CD4-positive, alpha-beta T cell treated with Interleukin-1 beta for 1 hour (primary cell): ENCODE measurements around the gene GGA2.
"Not testable (repeated sequence)": the region's sequence is repeated elsewhere in the genome, so short reads cannot be mapped to it uniquely, and the experiment has no call there.

Source experiments
- DNase-seq, 2 donors: peaks; one replicate each; pipeline ENCODE4 v3.0.0-alpha.2; 2020 to 2022

GGA2 gene

DNA sequence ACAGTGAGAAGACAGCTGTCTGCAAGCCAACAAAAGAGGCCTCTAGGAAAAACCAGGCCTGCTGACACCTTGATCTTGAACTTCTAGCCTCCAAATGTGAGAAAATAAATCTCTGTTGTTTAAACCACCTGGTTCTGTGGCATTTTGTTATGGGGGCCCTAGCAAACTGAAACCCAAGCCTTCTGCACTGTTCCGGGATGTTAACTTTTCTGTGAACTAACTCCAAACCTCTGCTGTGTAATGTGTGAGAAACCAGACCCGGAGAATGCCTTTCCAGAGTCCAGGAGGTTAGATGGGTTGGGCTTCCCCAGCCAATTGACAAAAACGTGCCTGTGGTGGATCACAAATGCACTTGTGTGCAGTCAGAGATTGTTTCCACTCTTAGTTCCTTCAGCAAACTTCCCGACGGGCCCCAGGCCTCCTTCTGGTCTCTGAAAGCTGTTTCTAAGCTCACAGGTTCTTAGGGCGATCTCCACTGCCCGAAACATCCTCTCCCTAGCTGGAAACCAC lies 13.6 kb upstream of the GGA2 start:
- DNase-seq, result no peak

DNA sequence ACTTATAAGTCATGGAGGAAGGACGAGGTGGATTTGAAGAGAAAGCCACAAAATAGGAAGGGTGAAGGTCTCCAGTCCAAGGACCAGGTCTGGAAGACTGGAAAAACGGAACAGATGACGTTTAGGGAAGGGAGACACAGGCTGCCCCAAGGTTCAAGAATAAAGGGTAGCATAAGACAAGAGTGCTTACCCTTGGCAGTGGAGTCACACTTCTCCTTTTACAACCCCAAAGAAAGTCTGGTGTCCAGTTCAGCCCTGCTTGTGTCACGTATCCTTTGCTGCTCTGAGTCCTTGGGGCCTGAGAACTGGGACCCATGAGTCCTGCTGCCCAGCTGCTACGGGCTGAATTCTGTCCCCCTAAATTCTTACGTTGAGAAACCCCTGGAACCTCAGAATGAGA lies 13.0 kb upstream of the GGA2 start:
- no peak for DNase-seq

DNA sequence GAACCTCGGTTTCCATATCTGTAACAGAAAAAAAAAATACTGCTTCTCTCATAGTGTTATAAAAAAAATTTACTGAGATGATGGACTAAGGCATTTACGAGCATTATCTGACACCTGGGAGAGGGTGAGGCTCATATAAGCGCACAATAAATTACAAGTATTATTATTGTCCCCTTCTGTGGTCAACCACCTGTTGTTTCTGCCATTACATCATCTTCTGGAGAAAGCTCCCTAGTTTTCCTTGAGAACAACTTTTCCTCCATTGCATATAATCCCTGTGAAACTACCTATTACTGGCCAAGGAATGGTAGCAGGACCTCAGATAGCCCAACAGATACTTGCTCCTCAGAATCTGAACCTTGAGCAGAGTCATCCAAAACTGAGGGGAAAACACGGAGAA lies 11.7 kb upstream of the GGA2 start:
- DNase-seq, result no peak

DNA sequence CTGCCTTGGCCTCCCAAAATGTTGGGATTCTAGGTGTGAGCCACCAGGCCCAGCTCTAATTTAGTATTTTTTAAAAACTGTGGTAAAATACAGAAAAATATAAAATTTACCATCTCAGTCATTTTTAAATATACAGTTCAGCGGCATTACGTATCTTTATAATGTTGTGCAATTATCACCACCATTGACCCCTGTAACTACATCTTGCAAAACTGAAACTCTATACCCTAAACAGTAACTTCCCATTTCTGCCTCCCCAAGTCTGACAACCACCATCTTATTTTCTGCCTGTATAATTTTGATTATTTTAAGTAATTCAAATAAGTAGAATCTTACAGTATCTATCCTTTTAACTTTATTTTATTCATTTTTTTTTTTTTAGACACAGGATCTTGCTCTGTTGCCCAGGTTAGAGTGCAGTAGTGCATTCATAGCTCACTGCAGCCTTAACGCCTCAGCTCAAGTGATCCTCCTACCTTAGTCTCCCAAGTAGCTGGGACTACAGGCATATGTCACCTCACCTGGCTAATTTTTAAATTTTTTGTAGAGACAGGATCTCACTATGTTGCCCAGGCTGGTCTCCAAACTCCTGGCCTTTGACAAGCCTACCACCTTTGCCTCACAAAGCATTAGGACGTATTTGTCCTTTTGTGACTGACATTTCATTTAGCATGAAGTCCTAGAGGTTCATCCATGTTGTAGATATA lies 10.9 kb upstream of the GGA2 start:
- DNase-seq, result no peak

DNA sequence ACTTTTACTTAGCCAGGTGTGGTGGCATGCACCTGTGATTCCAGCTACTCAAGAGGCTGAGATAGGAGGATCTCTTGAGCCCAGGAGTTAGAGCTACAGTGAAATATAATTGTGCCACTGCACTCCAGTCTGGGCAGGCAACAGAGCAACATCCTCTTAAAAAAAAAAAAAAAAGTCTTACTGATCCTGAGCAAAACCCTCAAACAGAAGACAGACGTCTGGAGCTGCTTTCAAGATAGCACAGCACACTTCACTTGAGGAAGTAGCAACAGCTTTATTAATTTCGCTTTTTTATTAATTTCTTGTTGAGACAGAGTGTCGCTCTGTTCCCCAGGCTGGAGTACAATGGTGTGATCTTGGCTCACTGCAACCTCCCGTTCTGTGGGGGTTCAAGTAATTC lies 10.2 kb upstream of the GGA2 start:
- DNase-seq, result no peak

DNA sequence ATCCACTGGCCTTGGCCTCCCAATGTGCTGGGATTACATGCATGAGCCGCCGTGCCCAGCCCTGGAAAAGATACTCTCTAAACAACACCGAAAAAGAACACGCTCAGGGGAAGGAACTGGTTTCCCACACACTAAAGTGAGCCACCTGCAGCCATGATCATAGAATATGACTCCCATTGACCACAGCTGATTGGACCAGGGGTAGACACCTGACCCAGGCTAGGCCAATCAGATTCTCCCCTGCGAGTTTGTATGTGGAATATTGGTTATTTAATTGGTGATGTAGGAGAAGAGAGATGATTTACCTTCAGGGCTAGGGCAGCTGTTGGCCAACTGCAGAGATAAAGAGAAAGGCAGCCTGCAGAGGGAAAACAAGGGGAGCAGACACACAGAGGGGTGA lies 9.0 kb upstream of the GGA2 start:
- DNase-seq, result no peak

DNA sequence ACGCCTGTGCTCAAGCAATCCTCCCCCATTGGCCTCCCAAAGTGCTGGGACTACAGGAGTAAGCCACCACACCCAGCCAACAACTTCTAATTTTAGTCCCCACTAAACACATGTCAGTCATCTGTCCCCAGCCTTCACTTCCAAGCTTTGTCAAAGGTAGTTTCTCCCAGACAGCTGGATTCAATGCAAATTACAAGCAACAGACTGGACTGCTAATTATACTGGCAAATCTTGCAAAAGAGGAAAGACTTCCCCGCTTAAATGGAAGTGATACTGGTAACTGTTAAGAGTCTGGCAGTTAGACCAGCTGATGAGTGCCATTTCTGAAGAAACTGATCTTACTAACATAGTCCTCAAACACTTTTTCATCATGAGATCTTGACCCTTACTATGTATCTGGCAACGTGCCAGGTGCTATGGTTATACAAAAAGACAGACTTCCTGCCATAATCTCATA lies 8.2 kb upstream of the GGA2 start:
- no peak for DNase-seq

DNA sequence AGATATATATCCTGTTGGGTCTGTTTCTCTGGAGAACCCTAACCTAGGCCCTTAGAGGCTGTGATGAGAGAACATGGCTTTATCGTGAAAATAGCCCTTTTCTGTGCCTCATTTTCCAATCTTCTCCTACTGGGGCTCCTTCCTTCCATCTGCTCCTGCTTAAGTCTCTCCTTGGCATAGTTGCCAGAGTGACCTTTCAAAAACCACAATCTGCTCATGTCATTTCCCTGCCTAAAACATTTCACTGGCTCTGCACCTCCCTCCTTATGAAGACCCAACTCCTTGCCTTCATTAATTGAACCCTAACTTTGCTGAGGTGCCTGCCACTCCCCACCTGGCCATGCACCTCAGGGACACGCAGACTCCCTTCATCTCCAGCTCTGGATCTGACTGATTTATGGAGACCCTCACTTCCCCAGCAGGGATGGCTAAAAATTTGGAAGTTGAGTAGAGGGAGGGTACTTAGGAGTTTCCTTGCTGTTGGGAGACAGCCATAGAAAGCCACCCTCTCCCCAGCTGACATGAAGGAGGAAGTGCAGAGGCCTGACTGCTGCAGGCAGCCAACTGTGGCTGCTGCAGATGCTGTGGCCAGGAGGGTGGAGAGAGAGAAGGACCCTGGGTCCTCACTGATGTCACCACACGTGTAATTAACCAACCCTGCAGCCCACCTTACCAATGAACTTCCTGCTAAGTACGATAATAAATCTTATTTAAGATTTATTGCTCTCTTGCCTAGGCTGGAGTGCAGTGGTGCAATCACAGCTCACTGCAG lies 6.3 kb upstream of the GGA2 start:
- DNase-seq, result peak in 1 of 2 donors; percentile 70

DNA sequence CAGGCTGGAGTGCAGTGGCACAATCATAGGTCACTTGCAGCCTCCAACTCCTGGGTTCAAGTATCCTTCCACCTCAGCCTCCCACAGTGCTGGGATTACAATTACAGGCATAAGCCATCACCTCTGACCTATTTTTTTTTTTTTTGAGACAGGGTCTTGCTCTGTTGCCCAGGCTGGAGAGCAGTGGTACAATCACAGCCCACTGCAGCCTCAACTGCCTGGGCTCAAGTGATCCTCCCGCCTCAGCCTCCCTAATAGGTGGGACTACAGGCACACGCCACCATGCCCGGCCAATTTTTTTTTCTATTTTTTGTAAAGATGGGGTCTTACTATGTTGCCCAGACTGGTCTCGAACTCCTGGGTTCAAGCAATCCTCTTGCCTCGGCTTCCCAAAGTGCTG lies 5.6 kb upstream of the GGA2 start:
- no peak for DNase-seq

DNA sequence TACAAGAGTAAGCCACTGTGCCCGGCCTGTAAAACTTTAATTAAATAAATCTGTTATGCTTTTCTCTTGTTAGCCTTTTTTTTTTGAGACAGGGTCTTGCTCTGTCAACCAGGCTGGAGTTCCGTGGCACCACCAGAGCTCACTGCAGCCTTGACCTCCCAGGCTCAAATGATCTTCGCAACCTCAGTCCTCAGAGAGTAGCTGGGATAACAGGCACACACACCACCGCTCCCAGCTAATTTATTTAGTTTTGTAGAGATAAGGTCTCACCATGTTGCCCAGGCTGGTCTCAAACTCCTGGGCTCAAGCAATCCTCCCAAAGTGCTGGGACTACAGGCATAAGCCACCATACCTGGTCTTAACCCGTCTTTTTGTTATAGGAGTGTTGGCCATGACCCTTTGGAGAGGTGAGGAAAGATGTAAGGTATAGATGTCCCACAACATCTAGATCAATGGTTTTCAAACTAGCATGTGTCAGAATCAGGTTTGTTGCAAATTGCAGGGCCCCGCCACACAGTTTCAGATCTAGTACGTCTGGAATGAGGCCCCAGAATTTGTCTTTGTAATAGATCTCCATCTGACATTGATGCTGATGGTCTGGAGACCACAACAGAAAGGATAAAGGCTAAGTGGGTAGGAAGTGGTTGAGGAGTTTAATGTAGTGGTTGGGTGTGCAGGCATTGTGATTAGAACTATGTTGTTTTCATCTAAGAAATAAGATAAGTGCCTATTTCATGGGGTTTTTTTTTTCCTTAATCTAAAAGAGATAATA lies 4.3 kb upstream of the GGA2 start:
- DNase-seq, result peak in 1 of 2 donors; percentile 51

DNA sequence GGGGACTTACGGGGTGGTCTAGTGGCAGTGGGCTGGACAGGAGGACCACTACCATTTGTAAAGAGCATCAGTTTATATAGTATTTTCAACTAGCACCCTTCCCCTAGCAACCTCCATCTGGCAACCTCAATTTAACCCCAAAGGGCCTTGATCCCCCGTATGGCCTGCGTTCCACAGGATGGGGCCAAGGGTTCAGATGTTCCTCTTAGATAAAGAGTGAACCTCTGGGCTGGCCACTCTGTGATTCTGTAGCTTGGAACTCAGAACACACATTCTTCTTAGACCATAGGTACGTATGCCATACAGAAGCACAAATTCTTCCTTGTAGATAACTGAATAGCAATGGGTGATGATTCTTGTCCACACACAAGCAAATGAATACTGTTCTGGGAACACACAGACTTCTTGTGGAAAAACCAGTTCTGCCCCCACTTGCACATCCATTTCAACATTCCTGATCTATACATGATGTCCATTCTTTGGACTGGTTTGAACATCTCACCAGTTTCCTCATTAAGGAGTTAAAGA lies 1.9 kb upstream of the GGA2 start:
- DNase-seq, result no peak

DNA sequence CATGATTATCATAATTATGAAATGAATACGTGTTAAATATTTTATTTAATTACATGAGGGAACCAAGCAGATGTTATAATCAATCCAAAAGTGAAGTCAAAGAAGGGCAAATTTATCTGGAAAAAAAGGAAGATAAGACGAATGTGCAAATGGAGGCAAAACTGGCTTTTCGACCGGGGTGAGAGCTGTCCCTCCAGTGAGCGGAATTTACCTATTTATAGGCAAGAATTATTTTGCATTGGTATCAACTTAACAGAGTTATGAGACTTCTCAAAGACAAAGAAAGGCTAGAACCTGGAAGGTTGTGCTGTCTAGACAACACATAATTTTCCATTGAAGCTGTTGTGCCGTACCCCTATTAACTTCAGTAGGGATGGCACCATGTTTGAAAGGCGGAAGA lies 1.4 kb upstream of the GGA2 start:
- no peak for DNase-seq

DNA sequence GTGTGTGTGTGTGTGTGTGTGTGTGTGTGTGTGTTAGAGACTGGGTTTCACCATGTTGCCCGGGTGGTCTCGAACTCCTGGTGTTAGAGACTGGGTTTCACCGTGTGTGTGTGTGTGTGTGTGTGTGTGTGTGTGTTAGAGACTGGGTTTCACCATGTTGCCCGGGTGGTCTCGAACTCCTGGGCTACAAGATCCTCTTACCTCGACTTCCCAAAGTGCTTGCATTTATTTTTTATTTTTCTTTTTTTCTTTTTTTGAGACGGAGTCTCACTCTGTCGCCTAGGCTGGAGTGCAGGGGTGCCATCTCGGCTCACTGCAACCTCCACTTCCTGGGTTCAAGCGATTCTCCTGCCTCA lies 599 bp upstream of the GGA2 start:
- DNase-seq, result not testable (repeated sequence)

DNA sequence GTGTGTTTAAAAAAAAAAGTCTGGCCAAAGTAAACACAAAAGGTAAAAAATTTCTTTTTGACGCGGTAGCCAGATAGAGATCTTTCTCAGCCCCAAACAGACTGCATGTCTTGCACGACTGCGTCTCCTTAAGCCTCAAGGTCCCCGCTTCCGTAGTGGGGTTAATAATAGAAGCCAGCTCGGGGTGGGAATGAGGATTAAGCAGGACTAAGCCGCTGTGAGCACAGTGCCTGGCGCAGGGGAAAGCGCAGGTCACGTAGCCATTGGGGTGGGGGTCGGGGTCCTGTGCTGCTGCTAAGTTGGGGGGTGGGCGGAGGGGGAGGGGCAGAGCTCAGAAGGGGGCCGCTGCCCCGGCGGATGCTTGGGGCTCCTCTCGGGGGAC lies 521 bp downstream of the GGA2 start:
- DNase-seq, result peak in 1 of 2 donors; percentile 41

DNA sequence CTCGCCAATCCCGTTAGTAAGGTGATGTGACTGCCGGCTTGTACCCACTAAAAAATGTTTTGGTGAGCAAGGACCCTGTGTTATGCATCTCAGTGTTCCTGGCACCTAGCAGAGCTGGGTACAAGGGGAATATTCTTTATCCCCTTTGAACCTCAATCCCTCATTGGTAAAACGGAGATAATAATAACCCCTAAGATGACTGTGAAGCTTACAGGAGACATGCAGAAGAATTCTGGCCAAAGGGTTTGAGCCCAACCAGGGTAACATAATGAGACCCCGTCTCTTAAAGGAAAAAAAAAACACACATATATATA lies 896 bp downstream of the GGA2 start:
- no peak for DNase-seq

DNA sequence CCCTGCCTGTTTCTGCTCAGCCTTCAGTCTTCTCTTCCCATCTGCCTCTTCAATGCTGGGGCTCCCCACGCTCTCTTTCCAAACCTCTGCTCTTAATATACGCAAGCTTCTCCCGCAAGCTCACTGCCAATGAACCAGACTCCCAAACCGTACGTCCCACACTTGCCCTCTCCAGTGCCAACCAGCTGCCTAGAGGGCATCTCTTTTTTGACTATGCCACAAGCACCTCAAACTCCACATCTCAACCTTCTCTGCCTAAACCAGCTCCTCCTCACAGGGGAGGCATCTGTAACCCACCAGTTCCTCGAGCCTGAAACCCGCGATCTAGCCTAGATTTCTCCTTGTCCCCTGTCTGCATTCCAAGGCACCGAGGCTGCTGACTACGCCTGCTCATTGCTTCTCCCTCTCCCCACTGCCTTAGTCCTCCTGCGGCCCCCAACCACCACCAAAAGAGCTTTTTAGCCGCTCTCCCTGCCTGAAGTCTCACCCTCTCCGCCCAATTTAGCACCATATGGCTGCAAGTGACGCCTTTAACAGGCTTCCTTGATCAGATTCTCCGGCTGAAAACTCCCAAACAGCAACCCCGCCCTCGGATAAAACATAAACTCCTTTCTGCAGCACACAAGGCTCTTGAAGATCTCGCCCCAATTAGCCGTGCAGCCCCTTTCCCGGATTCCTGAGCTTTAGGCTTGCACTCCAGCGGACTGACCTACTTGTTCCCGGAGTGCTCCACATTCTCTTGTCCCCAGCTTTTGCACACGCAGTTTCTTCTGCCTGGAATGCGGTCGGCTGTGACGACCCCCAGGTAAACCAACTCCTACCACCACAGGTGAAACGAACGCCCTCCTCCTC lies 1.5 kb downstream of the GGA2 start:
- no peak for DNase-seq

DNA sequence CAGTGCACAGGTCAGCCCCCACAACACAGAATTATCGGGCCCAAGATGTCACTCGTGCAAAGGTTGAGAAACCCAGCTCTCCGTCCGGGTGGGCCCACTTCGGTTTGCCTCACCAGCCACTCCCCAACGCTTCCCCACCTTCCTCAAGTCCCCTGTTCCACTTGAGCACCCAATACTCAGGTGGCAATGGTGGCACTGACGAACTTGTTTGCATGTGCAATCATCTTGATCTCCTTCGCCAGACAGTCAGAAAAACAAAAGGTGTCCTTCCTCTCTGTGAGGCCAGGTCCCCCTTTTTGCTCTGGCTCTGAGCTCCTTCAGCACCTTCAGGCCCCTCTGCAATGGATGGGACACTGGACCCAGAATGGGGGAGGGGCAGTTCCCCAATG lies 3.7 kb downstream of the GGA2 start:
- peak in 1 of 2 donors; percentile 44 for DNase-seq

DNA sequence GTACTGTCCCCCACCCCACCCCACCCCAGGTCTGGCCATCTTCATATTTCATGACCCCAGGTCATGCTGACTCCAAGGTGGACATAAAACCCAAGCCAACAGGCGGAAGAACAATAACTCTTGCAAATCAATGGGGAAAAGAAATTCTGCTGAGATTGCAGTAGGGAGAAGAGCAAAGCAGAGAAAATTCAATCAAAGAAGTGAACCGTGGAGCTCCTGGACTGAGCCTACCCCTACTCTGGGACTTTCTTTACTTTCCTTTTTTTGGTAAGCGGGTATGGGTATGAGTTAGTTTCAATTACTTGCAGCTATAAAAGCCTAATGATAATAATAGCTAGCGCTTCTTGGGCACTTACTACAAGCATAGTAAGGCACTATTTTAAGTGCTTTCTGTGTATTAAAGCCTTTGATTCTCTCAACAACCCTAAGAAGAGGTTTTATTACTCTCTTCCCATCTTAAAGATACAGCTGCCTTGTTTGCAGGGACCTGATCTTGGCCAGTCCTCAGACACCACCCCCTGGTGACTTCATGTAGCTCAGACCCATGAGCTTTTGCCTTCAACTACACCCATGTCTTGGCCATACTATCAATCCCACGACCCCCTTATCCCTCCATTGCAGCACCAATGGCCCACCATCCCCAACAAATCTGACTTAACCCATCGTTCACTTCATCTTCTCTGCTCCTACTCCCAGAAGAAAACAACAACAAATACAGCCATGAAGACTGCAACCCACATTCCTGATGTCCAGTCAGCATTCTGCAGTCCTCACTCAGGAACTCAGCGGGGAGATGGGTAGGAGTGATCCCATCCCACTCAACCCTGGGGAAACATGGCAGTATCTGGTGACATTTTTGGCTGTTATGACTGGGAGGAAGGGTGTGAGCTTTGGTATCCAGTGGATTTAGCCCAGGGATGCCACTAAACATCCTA lies 4.4 kb downstream of the GGA2 start:
- no peak for DNase-seq

DNA sequence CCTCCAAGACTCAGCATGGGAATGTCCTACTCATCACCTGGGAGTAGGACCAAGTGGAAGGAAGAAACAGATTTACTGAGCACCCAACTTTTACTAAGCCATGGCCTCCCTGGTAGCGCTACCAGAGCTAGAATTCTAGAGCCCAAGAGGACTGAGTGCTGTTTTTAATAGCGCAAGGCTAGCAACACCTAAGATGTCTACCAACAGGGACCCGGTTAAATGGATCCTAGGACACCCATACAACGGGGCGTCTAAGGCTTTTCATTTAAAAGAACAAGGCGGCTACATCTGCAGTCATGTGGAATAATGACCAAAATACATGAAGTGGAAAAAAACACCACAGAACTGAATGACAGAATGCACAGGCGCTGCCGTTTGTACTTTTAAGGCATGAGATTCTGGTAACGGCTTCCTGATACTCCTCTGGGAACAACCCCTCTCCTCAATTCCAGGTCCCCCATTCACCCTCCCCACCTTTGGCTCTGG lies 5.1 kb downstream of the GGA2 start:
- DNase-seq, result no peak

DNA sequence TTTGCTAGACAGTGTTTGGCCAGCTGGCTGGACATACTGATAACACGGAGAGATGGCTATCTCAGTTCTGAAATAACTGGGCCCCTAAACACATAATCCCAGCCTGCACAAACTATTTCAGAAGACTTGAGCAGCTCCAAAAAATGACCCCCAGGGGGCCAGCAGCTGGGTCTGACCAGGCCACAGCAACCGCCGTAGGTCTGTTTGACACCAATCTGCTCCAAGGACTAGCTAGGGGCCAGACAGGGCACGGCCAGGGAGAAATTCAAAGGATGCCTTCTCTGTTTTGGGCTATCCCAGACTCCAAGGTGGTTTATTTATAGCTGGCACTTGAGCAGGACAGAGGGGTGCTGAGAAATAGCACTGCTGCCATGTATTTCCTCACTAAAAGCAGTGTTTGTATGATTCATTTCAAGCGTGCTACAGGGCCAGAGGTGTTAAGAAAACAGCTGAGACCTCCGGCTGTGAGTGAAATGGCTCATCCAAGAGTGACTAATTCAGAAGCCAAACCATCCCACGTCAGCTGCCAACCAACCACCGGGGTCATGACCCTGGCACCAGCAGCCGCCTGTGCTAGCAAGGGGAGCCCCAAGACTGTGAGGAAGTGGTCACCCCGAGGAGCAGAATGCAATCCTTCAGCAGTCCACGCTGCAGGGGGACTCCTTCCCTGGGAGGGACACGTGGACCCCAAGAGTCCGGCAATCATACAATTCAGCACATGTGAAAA lies 5.7 kb downstream of the GGA2 start:
- DNase-seq, result peak; percentile 65 to 79

DNA sequence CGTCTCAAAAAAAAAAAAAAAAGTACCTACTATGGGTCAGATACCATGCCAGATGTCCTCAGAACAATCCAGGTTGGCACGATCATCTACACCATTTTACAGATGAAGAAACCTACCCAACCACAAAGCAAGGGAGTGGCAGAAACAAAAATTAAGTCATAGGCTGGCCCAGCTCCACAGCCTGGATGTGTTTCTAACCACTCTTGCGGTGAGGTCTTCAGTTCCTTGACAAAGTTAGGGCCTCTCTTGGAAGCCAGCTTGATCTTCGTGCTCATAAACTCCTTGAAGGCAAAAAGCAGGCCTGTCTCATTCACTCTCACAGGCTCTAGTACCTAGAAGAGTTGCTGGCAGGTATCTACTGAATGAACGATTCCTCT lies 6.2 kb downstream of the GGA2 start:
- DNase-seq, result no peak
